IMR-90 (cell line): ENCODE data around the gene CALML4. TPM values are rescaled to one million over a fixed set of nuclear protein-coding genes. Genes with fewer than 3 reads are reported as not detected.

Experiments
- ATAC-seq: fragments of 200-7000 bp; cut with Tn5 transposase; 2 replicates; pipeline ENCODE4 v1.9.1; 2020; ENCODE audit warnings: low read depth, mild to moderate bottlenecking, moderate library complexity
- BruUV-seq: library from RNA; stranded (reverse); fragments of 400-500 nt; replicated peaks from 2 replicates; lab custom pipeline; 2021; lab: Mats Ljungman, UMichigan
- CTCF ChIA-PET: fragments of 300-600 bp; formaldehyde crosslinking; extraction: SDS; loops from one replicate; lab custom pipeline; 2021; ENCODE audit warnings: antibody characterized with exemption; lab: Yijun Ruan, JAX
- POLR2A ChIA-PET: fragments of 300-600 bp; sonication (Branson Sonifier 250); formaldehyde crosslinking; loops from one replicate; lab custom pipeline; 2022; ENCODE audit warnings: antibody characterized with exemption; ENCODE audit not compliant: unreplicated experiment; lab: Charles Lee
- DNase-seq: peaks from one replicate; pipeline ENCODE4 v3.0.0; 2013
- H2AFZ ChIP-seq: replicated peaks from 2 replicates; pipeline ENCODE3; 2013; ENCODE audit warnings: low read length, mild to moderate bottlenecking; ENCODE audit not compliant: poor library complexity
- H2AK5ac ChIP-seq: 2 replicates; pipeline ENCODE4 v1.6.1; 2013; ENCODE audit warnings: low read depth, low read length, inconsistent platforms
- H2AK9ac ChIP-seq: replicated peaks from 2 replicates; pipeline ENCODE3; 2013; ENCODE audit warnings: mild to moderate bottlenecking, low read depth, low read length, moderate library complexity; ENCODE audit not compliant: poor library complexity
- H2BK120ac ChIP-seq: 2 replicates; pipeline ENCODE4 v1.6.1; 2013; ENCODE audit warnings: low read depth, low read length, inconsistent platforms
- H2BK15ac ChIP-seq: 3 replicates; pipeline ENCODE4 v1.6.1; 2013; ENCODE audit warnings: low read depth, low read length, inconsistent platforms
- H2BK20ac ChIP-seq: 2 replicates; pipeline ENCODE4 v1.6.1; 2013; ENCODE audit warnings: low read depth, mild to moderate bottlenecking, inconsistent platforms, low read length, moderate library complexity
- H2BK5ac ChIP-seq: 2 replicates; pipeline ENCODE4 v1.6.1; 2013; ENCODE audit warnings: mild to moderate bottlenecking, low read depth, low read length, inconsistent platforms; ENCODE audit not compliant: poor library complexity, severe bottlenecking
- H3K14ac ChIP-seq: replicated peaks from 2 replicates; pipeline ENCODE4 v1.6.1; 2013; ENCODE audit warnings: low read depth, low read length, inconsistent platforms
- H3K18ac ChIP-seq: 2 replicates; pipeline ENCODE4 v1.6.1; 2013; ENCODE audit warnings: low read depth, low read length, control low read depth
- H3K23ac ChIP-seq: 2 replicates; pipeline ENCODE4 v1.6.1; 2013; ENCODE audit warnings: low read depth, low read length, inconsistent platforms
- H3K27ac ChIP-seq: 2 replicates; pipeline ENCODE4 v1.5.1; 2013; ENCODE audit warnings: mild to moderate bottlenecking, control low read depth, low read length; ENCODE audit not compliant: insufficient read depth
- H3K27me3 ChIP-seq: 2 replicates; pipeline ENCODE4 v1.6.1; 2013; ENCODE audit warnings: low read length; ENCODE audit not compliant: control insufficient read depth, insufficient read depth
- H3K36me3 ChIP-seq: 2 replicates; pipeline ENCODE4 v1.6.1; 2013; ENCODE audit warnings: low read length, mixed read lengths; ENCODE audit not compliant: control insufficient read depth, insufficient read depth
- H3K4ac ChIP-seq: 2 replicates; pipeline ENCODE4 v1.6.1; 2013; ENCODE audit warnings: low read depth, low read length, inconsistent platforms
- H3K4me1 ChIP-seq: 2 replicates; pipeline ENCODE4 v1.6.1; 2013; ENCODE audit warnings: low read length, mixed read lengths; ENCODE audit not compliant: control insufficient read depth, insufficient read depth
- H3K4me2 ChIP-seq: 2 replicates; pipeline ENCODE4 v1.6.1; 2013; ENCODE audit warnings: low read depth, mild to moderate bottlenecking, control low read depth, low read length, moderate library complexity
- H3K4me3 ChIP-seq: 2 replicates; pipeline ENCODE4 v1.5.1; 2013; ENCODE audit warnings: low read depth, mild to moderate bottlenecking, control low read depth, low read length, moderate library complexity; ENCODE audit not compliant: insufficient read depth
- H3K56ac ChIP-seq: 2 replicates; pipeline ENCODE4 v1.6.1; 2013; ENCODE audit warnings: low read length, inconsistent platforms; ENCODE audit not compliant: insufficient read depth; ENCODE audit errors: extremely low read depth
- H3K79me1 ChIP-seq, 2 experiments: 2 replicates each; pipeline ENCODE4 v1.6.1; 2013; ENCODE audit warnings: low read length in 2 of 2, inconsistent platforms in 1 of 2, low read depth in 1 of 2
- H3K9ac ChIP-seq: 2 replicates; pipeline ENCODE4 v1.6.1; 2013; ENCODE audit warnings: low read depth, low read length, control low read depth
- H3K9me1 ChIP-seq: 2 replicates; pipeline ENCODE4 v1.6.1; 2013; ENCODE audit warnings: low read length, inconsistent platforms; ENCODE audit not compliant: insufficient read depth
- H3K9me3 ChIP-seq: 2 replicates; pipeline ENCODE4 v1.6.1; 2013; ENCODE audit warnings: low read length; ENCODE audit not compliant: control insufficient read depth, insufficient read depth
- H4K20me1 ChIP-seq: 2 replicates; pipeline ENCODE4 v1.6.1; 2013; ENCODE audit warnings: low read length, inconsistent platforms; ENCODE audit not compliant: insufficient read depth
- H4K5ac ChIP-seq: 2 replicates; pipeline ENCODE4 v1.6.1; 2013; ENCODE audit warnings: mild to moderate bottlenecking, low read depth, low read length, control low read depth
- H4K8ac ChIP-seq, 2 experiments: 2 replicates each; pipeline ENCODE4 v1.6.1; 2013; ENCODE audit warnings: low read depth in 2 of 2, low read length in 2 of 2, control low read depth in 1 of 2, inconsistent platforms in 1 of 2
- H4K91ac ChIP-seq: 2 replicates; pipeline ENCODE4 v1.6.1; 2013; ENCODE audit warnings: low read depth, low read length, inconsistent platforms; ENCODE audit not compliant: insufficient read depth
- CHD1 ChIP-seq: IDR thresholded peaks from 2 replicates; pipeline ENCODE4 v1.6.1; 2012; ENCODE audit warnings: low read depth, low read length, improper control_type of control experiment
- WGBS, 2 experiments: methylation state at CpG; one replicate each; pipeline versions ENCODE4 v1.1.5 to v1.1.7; 2013; ENCODE audit warnings: missing lambda C conversion rate in 2 of 2; ENCODE audit not compliant: insufficient read length in 1 of 2; ENCODE audit errors: extremely low coverage in 2 of 2; 5-methylcytosine and 5-hydroxymethylcytosine counted together
- dilution Hi-C: fragments of 300-500 bp; cut with HindIII; formaldehyde crosslinking; loops from one replicate; pipeline ENCODE4 v1.14.3; 2018; ENCODE audit warnings: low sequenced_read_pairs; ENCODE audit not compliant: unreplicated experiment
- in situ Hi-C: fragments of 300-500 bp; cut with MboI; formaldehyde crosslinking; loops from 3 replicates; pipeline ENCODE4 v1.14.3; 2019; ENCODE audit warnings: low sequenced_read_pairs, inconsistent platforms, mixed read lengths
- intact Hi-C: fragments of 100-400 bp; cut with micrococcal nuclease; formaldehyde crosslinking; loops from 2 replicates; pipeline ENCODE4 v1.10.0; 2022
- polyA plus RNA-seq, 3 experiments: library from polyadenylated mRNA; depleted of rRNA; stranded (reverse); fragments of >200 nt; gene quantifications; 2 replicates each; pipeline ENCODE4 v1.2.3, GENCODE V29; 2012; ENCODE audit warnings: low replicate concordance in 1 of 3
- total RNA-seq: library from RNA; depleted of rRNA; stranded (reverse); fragments of >200 nt; gene quantifications from 2 replicates; pipeline ENCODE4 v1.2.3, GENCODE V29; 2012
- TF ChIP-seq, protein P1 (sequence below): fragments of 150-350 bp; IDR thresholded peaks from 2 replicates; pipeline ENCODE4 v1.6.1; 2017; ENCODE audit warnings: mild to moderate bottlenecking, antibody characterized with exemption, low read length, low read depth
- TF ChIP-seq, protein P2 (sequence below): conservative IDR thresholded peaks from 2 replicates; pipeline ENCODE4 v1.5.1; 2012; ENCODE audit warnings: mild to moderate bottlenecking, low read depth, low read length, improper control_type of control experiment

Gene CALML4
- total and polyA plus RNA-seq, 2 of the 4 experiments (the other 2 are of a cell fraction), result 0.36 to 1.3 TPM

DNA sequence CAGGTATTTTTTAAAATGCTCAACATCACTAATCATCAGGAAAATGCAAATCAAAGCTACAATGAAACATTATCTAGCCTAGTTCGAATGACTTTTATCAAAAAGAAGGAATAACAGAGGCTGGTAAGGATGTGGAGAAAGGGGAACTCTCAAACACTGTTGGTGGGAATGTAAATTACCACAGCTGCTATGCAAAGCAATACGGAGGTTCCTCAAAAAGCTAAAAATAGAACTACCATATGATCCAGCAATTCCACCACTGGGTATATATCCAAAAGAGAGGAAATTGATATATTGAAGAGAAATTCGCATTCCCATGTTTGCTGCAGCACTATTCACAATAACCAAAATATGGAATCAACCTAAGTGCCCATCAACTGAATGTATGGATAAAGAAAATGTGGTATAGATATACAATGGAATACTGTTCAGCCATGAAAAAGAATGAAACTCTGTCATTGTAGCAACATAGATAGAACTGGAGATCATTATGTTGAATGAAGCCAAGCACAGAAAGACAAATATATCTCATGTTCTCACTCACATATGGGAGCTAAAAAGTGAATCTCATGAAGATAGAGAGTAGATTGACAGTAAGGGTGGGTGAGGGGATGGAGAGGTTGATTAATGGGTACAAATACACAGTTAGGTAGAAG, 44.1 kb upstream of the CALML4 start:
- no TSS peak for BruUV-seq
- no peak overlapping the region for H3K14ac ChIP-seq
- H3K4me1 ChIP-seq, result no peaks in the 10 kb centered on the region
- H4K20me1 ChIP-seq, result no peaks in the 10 kb centered on the region
- no peaks in the 10 kb centered on the region for H3K36me3 ChIP-seq
- ATAC-seq, result no peak
- WGBS, 2 experiments, result no CpG with 5 or more reads among the region's 3 CpGs
- no peak overlapping the region for H2BK5ac ChIP-seq
- no peak for TF ChIP-seq CHD1
- TF ChIP-seq, protein P1, sequence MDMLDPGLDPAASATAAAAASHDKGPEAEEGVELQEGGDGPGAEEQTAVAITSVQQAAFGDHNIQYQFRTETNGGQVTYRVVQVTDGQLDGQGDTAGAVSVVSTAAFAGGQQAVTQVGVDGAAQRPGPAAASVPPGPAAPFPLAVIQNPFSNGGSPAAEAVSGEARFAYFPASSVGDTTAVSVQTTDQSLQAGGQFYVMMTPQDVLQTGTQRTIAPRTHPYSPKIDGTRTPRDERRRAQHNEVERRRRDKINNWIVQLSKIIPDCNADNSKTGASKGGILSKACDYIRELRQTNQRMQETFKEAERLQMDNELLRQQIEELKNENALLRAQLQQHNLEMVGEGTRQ, result no peak
- TF ChIP-seq, protein P2, sequence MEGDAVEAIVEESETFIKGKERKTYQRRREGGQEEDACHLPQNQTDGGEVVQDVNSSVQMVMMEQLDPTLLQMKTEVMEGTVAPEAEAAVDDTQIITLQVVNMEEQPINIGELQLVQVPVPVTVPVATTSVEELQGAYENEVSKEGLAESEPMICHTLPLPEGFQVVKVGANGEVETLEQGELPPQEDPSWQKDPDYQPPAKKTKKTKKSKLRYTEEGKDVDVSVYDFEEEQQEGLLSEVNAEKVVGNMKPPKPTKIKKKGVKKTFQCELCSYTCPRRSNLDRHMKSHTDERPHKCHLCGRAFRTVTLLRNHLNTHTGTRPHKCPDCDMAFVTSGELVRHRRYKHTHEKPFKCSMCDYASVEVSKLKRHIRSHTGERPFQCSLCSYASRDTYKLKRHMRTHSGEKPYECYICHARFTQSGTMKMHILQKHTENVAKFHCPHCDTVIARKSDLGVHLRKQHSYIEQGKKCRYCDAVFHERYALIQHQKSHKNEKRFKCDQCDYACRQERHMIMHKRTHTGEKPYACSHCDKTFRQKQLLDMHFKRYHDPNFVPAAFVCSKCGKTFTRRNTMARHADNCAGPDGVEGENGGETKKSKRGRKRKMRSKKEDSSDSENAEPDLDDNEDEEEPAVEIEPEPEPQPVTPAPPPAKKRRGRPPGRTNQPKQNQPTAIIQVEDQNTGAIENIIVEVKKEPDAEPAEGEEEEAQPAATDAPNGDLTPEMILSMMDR, result no peak
- H3K18ac ChIP-seq, result no peak overlapping the region
- no peak overlapping the region for H3K4me3 ChIP-seq
- no peak overlapping the region for H3K4ac ChIP-seq
- peaks cover 4% of the 10 kb centered on the region for H3K9me3 ChIP-seq
- H2BK15ac ChIP-seq, result no peak overlapping the region
- H4K91ac ChIP-seq, result no peak overlapping the region
- H3K9ac ChIP-seq, result no peak overlapping the region
- intact Hi-C loops, result no loop called here
- H4K5ac ChIP-seq, result no peak overlapping the region
- H3K79me1 ChIP-seq, result no peaks in the 10 kb centered on the region
- no peak overlapping the region for H2AK5ac ChIP-seq
- H3K56ac ChIP-seq, result no peak overlapping the region
- H2BK120ac ChIP-seq, result no peak overlapping the region
- no peak overlapping the region for H3K23ac ChIP-seq
- no peak overlapping the region for H3K27ac ChIP-seq
- in situ Hi-C loops, result no loop called here
- H2AFZ ChIP-seq, result no peak overlapping the region
- dilution Hi-C loops, result no loop called here
- DNase-seq, result no peak
- H2BK20ac ChIP-seq, result no peak overlapping the region
- no peak overlapping the region for H2AK9ac ChIP-seq
- no peak overlapping the region for H3K4me2 ChIP-seq
- ChIA-PET CTCF (no interaction called here), POLR2A (no interaction called here)
- H4K8ac ChIP-seq, result no peak overlapping the region
- peaks cover 2% of the 10 kb centered on the region; the same call in 1 of the 2 replicates for H3K27me3 ChIP-seq
- no peaks in the 10 kb centered on the region for H3K9me1 ChIP-seq
